Gastroesophageal sphincter (tissue), 4 donors: ENCODE measurements around the gene SPINK7. TPM values are rescaled to one million over a fixed set of nuclear protein-coding genes. Genes with fewer than 3 reads are reported as not detected.
"Not testable (repeated sequence)": the region's sequence is repeated elsewhere in the genome, so short reads cannot be mapped to it uniquely, and the experiment has no call there.

ENCODE experiments used
- ATAC-seq: fragments of 150-250 bp; one replicate; pipeline ENCODE4 v1.9.1; 2016; ENCODE audit warnings: mild to moderate bottlenecking, moderate library complexity
- H3K27ac ChIP-seq, 4 donors: fragments of 200-600 bp; sonication (generic) in 3 of 4; 1 replicate in 3 of 4; 2 replicates in 1 of 4; pipeline ENCODE4 v1.5.1; 2016 to 2019
- H3K27me3 ChIP-seq: fragments of 200-600 bp; sonication (generic); one replicate; pipeline ENCODE4 v1.5.1; 2019
- H3K36me3 ChIP-seq, 2 donors: fragments of 200-600 bp; sonication (generic); one replicate each; pipeline ENCODE4 v1.5.1; 2019; ENCODE audit warnings: control low read depth in 1 of 2
- H3K4me1 ChIP-seq, 3 donors: fragments of 200-600 bp; sonication (generic); 1 replicate in 2 of 3; 2 replicates in 1 of 3; pipeline ENCODE4 v1.5.1; 2016 to 2019; ENCODE audit warnings: control low read depth in 2 of 3
- H3K4me3 ChIP-seq, 2 donors: fragments of 200-600 bp; sonication (generic); one replicate each; pipeline ENCODE4 v1.5.1; 2019; ENCODE audit warnings: mild to moderate bottlenecking in 1 of 2, moderate library complexity in 1 of 2
- H3K9me3 ChIP-seq, 3 donors: fragments of 200-600 bp; sonication (generic); one replicate each; pipeline ENCODE4 v1.5.1; 2017 to 2019; ENCODE audit warnings: control low read depth in 2 of 3
- CTCF ChIP-seq, 4 experiments: fragments of 200-600 bp in 2 of 4; fragments of 450-650 bp in 2 of 4; sonication (generic) in 1 of 4; IDR thresholded peaks; one replicate each; pipeline ENCODE4 v1.5.1; 2017 to 2019; ENCODE audit warnings: antibody characterized with exemption in 4 of 4, mild to moderate bottlenecking in 2 of 4, moderate library complexity in 2 of 4
- EP300 ChIP-seq: sonication (generic); formaldehyde crosslinking; IDR thresholded peaks from one replicate; pipeline ENCODE4 v1.6.1; 2017; ENCODE audit warnings: antibody characterized with exemption, mild to moderate bottlenecking
- POLR2A ChIP-seq, 2 donors: fragments of 450-650 bp; IDR thresholded peaks; one replicate each; pipeline ENCODE4 v1.6.1; 2017; ENCODE audit warnings: antibody characterized with exemption in 2 of 2, mild to moderate bottlenecking in 2 of 2, moderate library complexity in 1 of 2
- POLR2AphosphoS5 ChIP-seq: sonication (generic); formaldehyde crosslinking; IDR thresholded peaks from one replicate; pipeline ENCODE4 v1.6.1; 2017; ENCODE audit warnings: antibody characterized with exemption
- WGBS, 2 donors: methylation state at CpG; one replicate each; pipeline ENCODE4 v1.1.5; 2018; ENCODE audit warnings: low coverage in 1 of 2; 5-methylcytosine and 5-hydroxymethylcytosine counted together
- total RNA-seq, 4 donors: library from RNA; depleted of rRNA; stranded (reverse); fragments of >200 nt; gene quantifications; one replicate each; pipeline ENCODE4 v1.1.0, GENCODE V29; 2016

SPINK7 gene
- total RNA-seq, 4 donors from 2014 or later, result 0.89 to 9.6 TPM; not detected in 2

GRCh38 chr5:148311484-148311883 lies 739 bp upstream of the SPINK7 start:
- 72 to 73% methylated on average over 3 of the region's 3 CpGs for WGBS, 2 donors
- Histone ChIP-seq H3K27ac (no peak overlapping the region), H3K9me3 (no peaks in the 10 kb centered on the region), H3K36me3 (no peaks in the 10 kb centered on the region), H3K4me3 (no peak overlapping the region), H3K4me1 (no peaks in the 10 kb centered on the region), H3K27me3 (no peaks in the 10 kb centered on the region)
- TF ChIP-seq POLR2A (IDR thresholded peaks at IDR 0.05), result no peak
- no peak for TF ChIP-seq EP300
- ATAC-seq, result no peak

- no peak for ATAC-seq
- 63 to 80% methylated on average over 1 of the region's 2 CpGs for WGBS, 2 donors
- H3K4me1 ChIP-seq, result no peaks in the 10 kb centered on the region
These were observed 2.0 kb downstream of the SPINK7 start for GRCh38 chr5:148314187-148314586.

GRCh38 chr5:148314731-148315130 lies 2.5 kb downstream of the SPINK7 start:
- no peaks in the 10 kb centered on the region for H3K4me1 ChIP-seq
- TF ChIP-seq EP300, result no peak
- TF ChIP-seq POLR2AphosphoS5, result no peak
- no peak for TF ChIP-seq CTCF (IDR thresholded peaks at IDR 0.05)
- no peak for TF ChIP-seq POLR2A (IDR thresholded peaks at IDR 0.05)
- no peaks in the 10 kb centered on the region for H3K9me3 ChIP-seq
- ATAC-seq, result no peak
- H3K27me3 ChIP-seq, result no peaks in the 10 kb centered on the region
- 59 to 65% methylated on average over 4 of the region's 4 CpGs for WGBS, 2 donors
- no peak overlapping the region for H3K4me3 ChIP-seq
- no peak overlapping the region for H3K27ac ChIP-seq
- H3K36me3 ChIP-seq, result no peaks in the 10 kb centered on the region

More at GRCh38 chr5:148314187-148314586, 2.0 kb downstream of the SPINK7 start:
- Histone ChIP-seq H3K9me3 (no peaks in the 10 kb centered on the region), H3K36me3 (no peaks in the 10 kb centered on the region), H3K27ac (no peak overlapping the region), H3K27me3 (no peaks in the 10 kb centered on the region), H3K4me3 (no peak overlapping the region)
- TF ChIP-seq EP300 (no peak), CTCF (IDR thresholded peaks at IDR 0.05) (no peak), POLR2A (IDR thresholded peaks at IDR 0.05) (no peak), POLR2AphosphoS5 (no peak)

GRCh38 chr5:148320011-148320963 lies 8.1 kb downstream of the SPINK7 start:
- 20% methylated on average over 3 of the region's 42 CpGs; no CpG with 5 or more reads in 1 of the 2 donors for WGBS, 2 donors
- H3K27me3 ChIP-seq, H3K27ac ChIP-seq, ATAC-seq, H3K4me1 ChIP-seq, H3K9me3 ChIP-seq, H3K36me3 ChIP-seq: not testable (repeated sequence)
- H3K4me3 ChIP-seq, result peak overlapping the region in 1 of 2 donors; percentile 30

- ATAC-seq, result no peak
- WGBS, 2 donors, result 67 to 89% methylated on average over 1 to 3 of the region's 4 CpGs
- no peaks in the 10 kb centered on the region for H3K9me3 ChIP-seq
- H3K27ac ChIP-seq, result no peak overlapping the region
- H3K4me1 ChIP-seq, result no peaks in the 10 kb centered on the region
- H3K27me3 ChIP-seq, result no peaks in the 10 kb centered on the region
- no peaks in the 10 kb centered on the region for H3K36me3 ChIP-seq
- TF ChIP-seq EP300 (no peak), POLR2A (IDR thresholded peaks at IDR 0.05) (no peak), POLR2AphosphoS5 (no peak), CTCF (IDR thresholded peaks at IDR 0.05) (no peak)
- no peak overlapping the region for H3K4me3 ChIP-seq
These were observed 21.1 kb downstream of the SPINK7 start for GRCh38 chr5:148333262-148333849.

- H3K36me3 ChIP-seq, result no peaks in the 10 kb centered on the region
- H3K4me3 ChIP-seq, result no peak within 1 kb of the TSS
- no peak within 1 kb of the TSS for H3K27ac ChIP-seq
- no peaks in the 10 kb centered on the region for H3K9me3 ChIP-seq
- no peak for ATAC-seq
- TF ChIP-seq EP300 (no peak), CTCF (IDR thresholded peaks at IDR 0.05) (no peak), POLR2A (IDR thresholded peaks at IDR 0.05) (no peak), POLR2AphosphoS5 (no peak)
- WGBS, 2 donors, result 96 to 100% methylated on average over 3 of the region's 3 CpGs
- no peaks in the 10 kb centered on the region for H3K27me3 ChIP-seq
- no peaks in the 10 kb centered on the region for H3K4me1 ChIP-seq
These were observed 23.0 kb downstream of the SPINK7 start, which contains the start of gene SPINK9 for GRCh38 chr5:148335259-148335658. TSS of gene SPINK9 (plus strand) at chr5:148335559. CDS start at chr5:148335614, 55 bp downstream.
